ENCODE data around the gene SMAP2. TPM values are rescaled to one million over a fixed set of nuclear protein-coding genes. Genes with fewer than 3 reads are reported as not detected.

The SMAP2 gene
- total and polyA plus RNA-seq, 2 donors (not counting 3 experiments of a cell fraction or from before 2014, with no cell fraction given), result 8.0 to 11.1 TPM

DNA sequence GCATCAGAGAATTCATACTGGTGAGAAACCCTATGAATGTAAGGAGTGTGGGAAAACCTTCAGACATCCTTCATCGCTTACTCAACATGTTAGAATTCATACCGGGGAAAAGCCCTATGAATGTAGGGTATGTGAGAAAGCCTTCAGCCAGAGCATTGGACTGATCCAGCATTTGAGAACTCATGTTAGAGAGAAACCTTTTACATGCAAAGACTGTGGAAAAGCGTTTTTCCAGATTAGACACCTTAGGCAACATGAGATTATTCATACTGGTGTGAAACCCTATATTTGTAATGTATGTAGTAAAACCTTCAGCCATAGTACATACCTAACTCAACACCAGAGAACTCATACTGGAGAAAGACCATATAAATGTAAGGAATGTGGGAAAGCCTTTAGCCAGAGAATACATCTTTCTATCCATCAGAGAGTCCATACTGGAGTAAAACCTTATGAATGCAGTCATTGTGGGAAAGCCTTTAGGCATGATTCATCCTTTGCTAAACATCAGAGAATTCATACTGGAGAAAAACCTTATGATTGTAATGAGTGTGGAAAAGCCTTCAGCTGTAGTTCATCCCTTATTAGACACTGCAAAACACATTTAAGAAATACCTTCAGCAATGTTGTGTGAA is 89.5 kb downstream of the SMAP2 start:
- DNase-seq (ENCODE audit: low read depth, low spot score), result no peak
- no peak overlapping the region for H3K4me2 ChIP-seq (ENCODE audit: insufficient read depth, low read length)
- intact Hi-C loops (cut with micrococcal nuclease), result no loop called here
- H3K4me1 ChIP-seq (ENCODE audit: control insufficient read depth, extremely low read depth, insufficient read depth, low read length), result no peaks in the 10 kb centered on the region
- H3K9me3 ChIP-seq (replicated peaks; ENCODE audit: control insufficient read depth, insufficient read depth, low read length), result peaks cover 15% of the 10 kb centered on the region
- no peaks in the 10 kb centered on the region for H3K79me2 ChIP-seq (ENCODE audit: control insufficient read depth, insufficient read depth, low read length)
- H3K27me3 ChIP-seq (ENCODE audit: control insufficient read depth in 2 of 2, insufficient read depth in 2 of 2, low read length in 2 of 2), result no peaks in the 10 kb centered on the region
- POLR2A ChIA-PET, result no interaction called here
- no TSS peak for BruUV-seq (replicated peaks)
- H3K9ac ChIP-seq (replicated peaks; ENCODE audit: extremely low read depth, insufficient read depth, low read length), result no peak overlapping the region
- CTCF ChIA-PET, result no interaction called here
- H3K4me3 ChIP-seq (replicated peaks in 1 of 3; ENCODE audit: insufficient read depth in 1 of 3, low read depth in 1 of 3, low read length in 3 of 3), result no peak overlapping the region
- FAIRE-seq, result peak; percentile 48
- no peaks in the 10 kb centered on the region for H3K36me3 ChIP-seq (ENCODE audit: control insufficient read depth in 2 of 2, extremely low read depth in 1 of 2, insufficient read depth in 2 of 2, low read length in 2 of 2)
- TF ChIP-seq JUN (IDR thresholded peaks at IDR 0.05; ENCODE audit: borderline replicate concordance, insufficient read depth, insufficient read length, low read depth) (no peak), GATA2 (IDR thresholded peaks at IDR 0.05; ENCODE audit: insufficient read depth, insufficient read length, low read depth, low read length) (no peak), POLR2AphosphoS5 (IDR thresholded peaks at IDR 0.05; ENCODE audit: insufficient read depth, low read depth, low read length) (no peak), MYC (IDR thresholded peaks at IDR 0.05; ENCODE audit: low read depth, low read length) (no peak), POLR2A (IDR thresholded peaks at IDR 0.05; ENCODE audit: low read depth, low read length) (no peak)
- no peaks in the 10 kb centered on the region for H4K20me1 ChIP-seq (replicated peaks; ENCODE audit: control insufficient read depth, extremely low read depth, insufficient read depth, low read length)
- H3K27ac ChIP-seq (ENCODE audit: insufficient read depth, low read depth, low read length), result no peak overlapping the region
- dilution Hi-C loops (cut with MboI; ENCODE audit: extremely low pct_ligation_motif_present, low sequenced_read_pairs), result no loop called here
- H3K9me1 ChIP-seq (replicated peaks; ENCODE audit: control insufficient read depth, extremely low read depth, insufficient read depth, low read length), result no peaks in the 10 kb centered on the region
- no peak overlapping the region for H2AFZ ChIP-seq (ENCODE audit: low read depth, low read length)

DNA sequence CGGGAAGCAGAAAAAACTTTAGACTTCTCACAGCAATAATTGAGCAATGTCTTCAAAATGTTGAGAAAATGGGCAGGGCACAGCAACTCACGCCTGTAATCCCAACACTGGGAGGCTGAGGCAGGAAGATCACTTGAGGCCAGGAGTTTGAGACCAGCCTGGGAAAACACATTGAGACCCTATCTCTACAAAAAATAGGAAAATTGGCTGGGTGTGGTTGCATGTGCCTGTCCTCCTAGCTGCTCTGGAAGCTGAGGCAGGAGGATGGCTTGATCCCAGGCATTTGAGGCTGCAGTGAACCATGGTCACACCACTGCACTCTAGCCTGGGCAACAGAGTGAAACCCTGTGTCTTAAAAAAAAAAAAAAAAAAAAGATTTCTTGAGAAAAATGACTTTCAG is 95.8 kb downstream of the SMAP2 start:
- Histone ChIP-seq H3K4me2 (ENCODE audit: insufficient read depth, low read length) (no peak overlapping the region), H3K9me1 (replicated peaks; ENCODE audit: control insufficient read depth, extremely low read depth, insufficient read depth, low read length) (no peaks in the 10 kb centered on the region), H2AFZ (ENCODE audit: low read depth, low read length) (no peak overlapping the region), H3K4me1 (ENCODE audit: control insufficient read depth, extremely low read depth, insufficient read depth, low read length) (no peaks in the 10 kb centered on the region), H3K9ac (replicated peaks; ENCODE audit: extremely low read depth, insufficient read depth, low read length) (no peak overlapping the region), H3K4me3 (replicated peaks in 1 of 3; ENCODE audit: insufficient read depth in 1 of 3, low read depth in 1 of 3, low read length in 3 of 3) (no peak overlapping the region), H3K27me3 (ENCODE audit: control insufficient read depth in 2 of 2, insufficient read depth in 2 of 2, low read length in 2 of 2) (no peaks in the 10 kb centered on the region), H3K79me2 (ENCODE audit: control insufficient read depth, insufficient read depth, low read length) (no peaks in the 10 kb centered on the region), H3K36me3 (ENCODE audit: control insufficient read depth in 2 of 2, extremely low read depth in 1 of 2, insufficient read depth in 2 of 2, low read length in 2 of 2) (no peaks in the 10 kb centered on the region), H4K20me1 (replicated peaks; ENCODE audit: control insufficient read depth, extremely low read depth, insufficient read depth, low read length) (no peaks in the 10 kb centered on the region), H3K9me3 (replicated peaks; ENCODE audit: control insufficient read depth, insufficient read depth, low read length) (peaks cover 3% of the 10 kb centered on the region), H3K27ac (ENCODE audit: insufficient read depth, low read depth, low read length) (no peak overlapping the region)
- BruUV-seq (replicated peaks), result no TSS peak
- FAIRE-seq, result no peak
- TF ChIP-seq GATA2 (IDR thresholded peaks at IDR 0.05; ENCODE audit: insufficient read depth, insufficient read length, low read depth, low read length) (no peak), JUN (IDR thresholded peaks at IDR 0.05; ENCODE audit: borderline replicate concordance, insufficient read depth, insufficient read length, low read depth) (no peak), FOS (IDR thresholded peaks at IDR 0.05; ENCODE audit: borderline replicate concordance, insufficient read depth, low read length) (no peak)
- dilution Hi-C loops (cut with MboI; ENCODE audit: extremely low pct_ligation_motif_present, low sequenced_read_pairs) (no loop called here), intact Hi-C loops (cut with micrococcal nuclease) (no loop called here)
- POLR2A ChIA-PET, result no interaction called here
- DNase-seq (ENCODE audit: low read depth, low spot score), result no peak
- CTCF ChIA-PET, result no interaction called here

Other genes with a start within 250 kb of the SMAP2 start
- gene RLF, start 212.3 kb upstream of the SMAP2 start, total RNA-seq, result 9.0 and 9.4 TPM in 2 replicates
- gene RLF, start 212.3 kb upstream of the SMAP2 start, polyA plus RNA-seq, result 1.6 and 2.7 TPM in 2 replicates
- gene TMCO2, start 125.8 kb upstream of the SMAP2 start, total RNA-seq, result not detected in 2 replicates
- gene TMCO2, start 125.8 kb upstream of the SMAP2 start, polyA plus RNA-seq, result not detected in 2 replicates
- gene ZMPSTE24, start 115.5 kb upstream of the SMAP2 start, total RNA-seq, result 42.5 and 44.7 TPM in 2 replicates
- 11.7 and 16.9 TPM in 2 replicates for gene ZMPSTE24, start 115.5 kb upstream of the SMAP2 start, polyA plus RNA-seq
- gene COL9A2, start 56.4 kb upstream of the SMAP2 start, total RNA-seq, result 0.64 and 1.3 TPM in 2 replicates
- gene COL9A2, start 56.4 kb upstream of the SMAP2 start, polyA plus RNA-seq, result 0.29 and 0.69 TPM in 2 replicates
- gene ZFP69B, start 76.7 kb downstream of the SMAP2 start, total RNA-seq, result 2.7 and 3.4 TPM in 2 replicates
- 0.56 and 0.81 TPM in 2 replicates for gene ZFP69B, start 76.7 kb downstream of the SMAP2 start, polyA plus RNA-seq
- 2.4 and 3.2 TPM in 2 replicates for gene ZFP69, start 103.6 kb downstream of the SMAP2 start, total RNA-seq
- gene ZFP69, start 103.6 kb downstream of the SMAP2 start, polyA plus RNA-seq, result 0.78 and 0.98 TPM in 2 replicates
- 9.2 and 13.0 TPM in 2 replicates for gene EXO5, start 135.0 kb downstream of the SMAP2 start, total RNA-seq
- gene EXO5, start 135.0 kb downstream of the SMAP2 start, polyA plus RNA-seq, result 5.9 and 7.0 TPM in 2 replicates
- 5.5 and 5.8 TPM in 2 replicates for gene ZNF684, start 157.9 kb downstream of the SMAP2 start, total RNA-seq
- 2.4 and 2.9 TPM in 2 replicates for gene ZNF684, start 157.9 kb downstream of the SMAP2 start, polyA plus RNA-seq